GM18520 (cell line): Measurements from ENCODE around the gene FCHO2.

Experiments used
- ATAC-seq: cut with Tn5 transposase; IDR thresholded peaks from one replicate; pipeline ENCODE4 v1.9.1; 2021; ENCODE audit not compliant: unreplicated experiment

Gene FCHO2

DNA sequence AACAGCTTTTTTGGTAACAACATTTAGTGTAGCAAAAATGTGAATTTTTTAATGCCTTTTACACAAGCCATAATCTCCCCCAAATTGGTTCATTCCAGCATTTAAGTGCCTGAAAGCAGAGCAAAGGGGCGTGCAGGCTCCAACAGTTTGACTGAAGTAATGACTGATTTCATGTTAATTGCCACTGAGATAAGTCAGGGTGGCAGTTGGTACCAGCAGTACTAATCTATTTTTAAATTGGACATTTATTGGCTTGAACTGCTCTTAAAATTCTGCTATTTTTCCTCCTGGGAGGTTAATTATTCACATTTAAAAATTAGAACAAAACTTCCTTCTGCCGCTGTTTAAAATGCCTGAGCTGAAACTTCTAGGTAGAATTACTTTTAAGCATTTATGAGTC is 176.9 kb downstream of the FCHO2 start:
- ATAC-seq: no peak

DNA sequence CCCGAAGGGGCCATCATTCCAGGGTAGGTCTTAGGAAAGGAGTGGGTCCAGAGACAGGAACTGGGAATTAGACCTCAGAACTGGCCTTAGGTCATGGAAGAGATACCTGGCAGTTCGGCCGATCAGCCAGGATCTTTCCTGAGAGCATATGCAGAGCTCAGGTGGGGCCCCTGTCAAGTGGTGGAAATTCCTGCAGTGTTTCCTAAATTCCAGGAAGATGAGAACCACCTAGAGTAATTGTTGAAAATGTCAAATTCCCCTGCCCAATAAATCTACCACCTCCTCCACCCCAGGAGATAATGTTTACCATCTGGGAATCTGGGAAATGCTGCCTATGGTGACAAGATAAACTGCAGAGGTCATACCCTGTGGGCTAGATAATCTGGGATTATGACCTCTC is 179.2 kb downstream of the FCHO2 start:
- no peak for ATAC-seq

DNA sequence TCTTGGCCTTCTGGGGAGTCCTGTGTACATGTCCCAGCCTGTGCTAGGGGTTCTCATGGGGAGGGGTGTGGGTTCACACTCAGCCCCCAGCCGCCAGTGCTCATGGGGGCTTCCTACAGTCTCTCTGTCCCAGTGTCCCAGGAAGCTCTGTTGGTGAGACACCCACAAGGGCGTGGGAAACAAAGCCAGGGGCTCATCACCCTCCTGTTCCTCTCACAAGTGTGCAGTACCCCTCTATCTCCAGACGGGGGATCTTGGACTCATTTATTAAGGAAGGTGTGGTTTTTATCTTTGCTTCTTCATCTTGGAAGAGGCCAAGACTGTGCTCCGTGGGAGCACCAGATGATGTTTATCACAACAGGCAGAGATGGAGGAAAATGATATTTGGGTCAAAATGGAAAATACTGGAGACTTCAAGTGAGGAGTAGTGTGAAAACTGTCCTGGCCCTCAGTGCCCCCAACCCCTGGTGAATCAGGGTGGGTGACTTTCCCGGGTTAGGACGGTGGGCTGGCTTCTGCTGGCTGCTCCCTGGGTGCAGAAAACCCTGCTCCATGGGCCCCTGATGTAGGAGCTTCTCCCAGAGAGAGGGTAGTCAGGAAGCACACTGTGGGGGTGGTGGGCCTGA is 179.7 kb downstream of the FCHO2 start:
- no peak for ATAC-seq

DNA sequence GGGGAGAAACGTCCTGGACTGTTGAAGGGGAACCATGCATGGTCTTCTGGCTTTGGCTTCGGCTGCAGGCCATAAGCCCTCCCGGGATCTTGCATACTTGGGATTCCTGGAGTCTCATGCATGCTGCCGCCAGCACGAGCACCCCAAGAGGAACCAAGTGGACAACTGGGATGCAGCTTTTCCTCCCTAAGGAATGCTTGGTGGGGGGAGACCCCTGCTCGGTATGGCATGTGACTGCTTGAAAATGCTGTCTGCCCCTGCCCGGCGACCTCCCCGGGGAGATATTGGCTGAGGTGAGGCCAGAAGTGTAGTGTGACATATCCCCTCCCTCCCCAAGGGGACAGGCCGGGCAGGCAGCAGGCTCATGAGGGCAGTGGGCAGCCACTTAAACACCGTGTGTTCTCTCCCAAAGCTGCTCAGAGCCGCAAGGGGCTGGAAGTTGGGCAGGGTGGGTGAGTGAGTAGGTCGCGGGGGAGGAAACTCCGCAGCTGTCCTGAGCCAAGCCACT is 180.3 kb downstream of the FCHO2 start:
- ATAC-seq: no peak

DNA sequence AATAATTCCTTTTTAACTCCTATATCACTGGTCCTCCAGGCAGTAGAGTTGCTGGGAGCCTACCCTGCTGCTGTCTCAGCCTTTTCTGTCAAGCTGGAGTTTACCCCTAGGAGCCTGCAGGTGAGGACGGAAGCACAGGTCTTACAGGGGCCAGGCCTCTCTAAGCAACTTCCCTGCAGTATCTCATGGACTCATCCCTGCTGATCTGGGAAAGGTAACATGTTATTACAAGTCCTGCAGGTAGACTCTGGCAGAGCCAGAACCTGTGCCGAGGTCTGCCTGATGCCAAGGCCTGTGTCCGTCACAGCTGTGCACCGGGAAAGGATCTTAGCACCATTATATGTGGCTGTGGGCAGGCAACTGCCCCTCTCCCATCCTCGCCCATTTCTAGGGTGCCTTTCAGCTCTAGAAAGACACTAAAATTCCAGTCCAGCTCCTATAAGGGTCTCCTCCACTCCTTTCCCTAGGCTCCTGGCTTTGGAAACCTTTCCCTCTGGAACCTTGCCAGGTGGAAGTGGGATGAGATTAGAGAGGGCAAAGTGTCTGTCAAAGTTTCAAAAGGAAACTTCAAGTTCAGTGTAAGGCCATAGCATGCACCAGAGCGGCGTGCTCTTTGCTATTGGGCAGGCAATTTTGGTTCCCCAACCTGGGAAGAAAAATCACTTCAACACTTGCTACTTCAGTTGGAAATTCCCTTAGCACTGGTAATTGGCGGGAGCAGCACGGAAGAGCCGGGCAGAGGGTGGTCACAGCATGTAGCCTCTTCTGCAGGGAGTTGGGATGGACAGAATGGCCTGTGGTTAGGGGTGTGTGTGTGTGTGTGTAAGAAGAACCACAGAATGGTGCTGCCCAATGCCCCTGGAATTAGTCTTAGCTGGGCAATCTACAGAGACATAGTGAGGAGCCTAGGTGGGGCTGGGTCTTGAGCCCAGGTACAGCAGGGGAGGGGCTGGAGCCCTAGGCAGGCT is 182.0 kb downstream of the FCHO2 start:
- no peak for ATAC-seq

DNA sequence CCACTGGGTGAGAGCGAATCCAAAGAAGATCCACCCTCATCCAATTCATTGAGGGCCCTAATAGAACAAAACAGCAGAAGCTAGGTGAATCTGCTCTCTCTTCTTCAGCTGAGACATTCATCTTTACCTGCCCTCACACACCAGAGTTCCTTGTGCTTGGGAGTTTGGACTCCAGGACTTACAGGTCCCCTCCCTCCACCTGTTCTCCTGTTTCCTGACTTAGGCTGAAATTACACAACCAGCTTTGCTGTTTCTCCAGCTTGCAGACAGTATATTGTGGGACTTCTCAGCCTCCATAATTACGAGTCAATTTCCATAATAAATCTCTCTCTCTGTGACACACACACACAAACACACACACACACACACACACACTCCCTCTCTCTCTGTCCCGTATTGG is 183.6 kb downstream of the FCHO2 start:
- no peak for ATAC-seq
